H1 (cell line): ENCODE measurements around the gene TRIM28. TPM values are rescaled to one million over a fixed set of nuclear protein-coding genes. Genes with fewer than 3 reads are reported as not detected.

ENCODE experiments used
- BRCA1 ChIP-seq: IDR thresholded peaks from 2 replicates; pipeline ENCODE4 v1.6.1; 2012; ENCODE audit warnings: low read depth, low read length, improper control_type of control experiment
- GTF2F1 ChIP-seq: IDR thresholded peaks from 2 replicates; pipeline ENCODE4 v1.6.1; 2012; ENCODE audit warnings: low read depth, low read length, improper control_type of control experiment, borderline replicate concordance
- KDM4A ChIP-seq: IDR thresholded peaks from one replicate; pipeline ENCODE4 v1.7.1; 2012; ENCODE audit warnings: low read depth, mild to moderate bottlenecking, moderate library complexity, low read length, inconsistent platforms; ENCODE audit not compliant: severe bottlenecking
- MAFK ChIP-seq: IDR thresholded peaks from 2 replicates; pipeline ENCODE4 v1.6.1; 2012; ENCODE audit warnings: low read depth, mild to moderate bottlenecking, improper control_type of control experiment, low read length
- MAX ChIP-seq: IDR thresholded peaks from 2 replicates; pipeline ENCODE4 v1.6.1; 2012; ENCODE audit warnings: inconsistent platforms
- RAD21 ChIP-seq, 2 experiments: IDR thresholded peaks in 1 of 2; conservative IDR thresholded peaks in 1 of 2; 2 replicates each; pipeline ENCODE4 v1.6.1; 2011; ENCODE audit warnings: low read depth in 2 of 2, low read length in 2 of 2, improper control_type of control experiment in 1 of 2, inconsistent platforms in 1 of 2, mild to moderate bottlenecking in 1 of 2, moderate library complexity in 1 of 2
- RFX5 ChIP-seq: IDR thresholded peaks from 2 replicates; pipeline ENCODE4 v1.6.1; 2011; ENCODE audit warnings: low read depth, low read length, improper control_type of control experiment, borderline replicate concordance
- SRF ChIP-seq: IDR thresholded peaks from 2 replicates; pipeline ENCODE4 v1.6.1; 2011; ENCODE audit warnings: mild to moderate bottlenecking, low read depth, low read length, moderate library complexity
- polyA plus RNA-seq, 7 experiments: library from polyadenylated mRNA; depleted of rRNA in 3 of 7; stranded (reverse) in 5 of 7; unstranded in 2 of 7; fragments of >200 nt in 5 of 7; fragments of 200-250 nt in 2 of 7; gene quantifications; 1 replicate in 5 of 7; 2 replicates in 1 of 7; 4 replicates in 1 of 7; pipeline versions ENCODE4 v1.2.1 to v1.2.3, GENCODE V29; 2011 to 2013; ENCODE audit warnings: missing spikeins in 2 of 7, mixed read lengths in 2 of 7
- total RNA-seq: library from RNA; stranded (reverse); fragmentation: NEBNext Ultra II Directional; extraction: Animal tissue kit (Norgen Biotek cat#: 25700); gene quantifications from 2 replicates; pipeline ENCODE4 v1.2.1, GENCODE V29; 2021

The TRIM28 gene
- total and polyA plus RNA-seq, 2 of the 8 experiments (the other 6 are each of a cell fraction or from before 2014, with no cell fraction given), result 1,433 to 1,442 TPM

GRCh38 chr19:58570770-58571574 is 27.1 kb downstream of the TRIM28 start (continued):
- TF ChIP-seq MAFK (no peak), GTF2F1 (no peak), RFX5 (no peak), RAD21 (IDR thresholded peaks at IDR 0.05 in 1 of 2, conservative IDR thresholded peaks at IDR 0.05 in 1 of 2; ENCODE audit: low read depth in 2 of 2, low read length in 2 of 2) (no peak), KDM4A (no peak), MAX (no peak), BRCA1 (no peak), SRF (no peak)
